SIG-M5 (cell line): ENCODE data around the gene WWC2.
"Not testable (repeated sequence)": the region's sequence is repeated elsewhere in the genome, so short reads cannot be mapped to it uniquely, and the experiment has no call there.

ENCODE experiments used
- DNase-seq: peaks from one replicate; lab custom pipeline; 2025; lab: John Stamatoyannopoulos, UW

Gene WWC2

GRCh38 chr4:183142571-183143550, 43.8 kb downstream of the WWC2 start:
- no peak for DNase-seq

- DNase-seq, result no peak
Measured at GRCh38 chr4:183144787-183145186, 45.7 kb downstream of the WWC2 start.

- DNase-seq, result no peak
Measured at GRCh38 chr4:183145773-183146172, 46.7 kb downstream of the WWC2 start.

DNA sequence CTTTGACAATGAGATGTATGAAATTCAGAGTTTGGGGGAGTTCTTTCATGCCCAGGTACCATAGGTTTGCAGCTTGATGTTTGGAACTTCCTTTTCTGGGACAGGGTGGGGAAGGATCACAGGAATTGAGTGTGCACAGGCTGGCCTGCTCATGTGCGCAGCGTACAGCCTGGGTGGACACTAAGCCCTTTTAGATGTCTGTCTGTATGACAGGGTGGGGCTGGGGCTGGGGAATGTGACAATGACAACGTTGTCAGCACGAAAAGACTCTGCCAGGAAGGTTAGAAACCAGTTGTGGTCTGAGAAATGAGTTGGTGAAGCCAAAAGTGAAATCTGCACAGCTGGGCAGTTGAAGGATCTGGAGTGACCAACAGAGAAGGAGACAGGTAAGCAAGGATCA, 47.4 kb downstream of the WWC2 start:
- no peak for DNase-seq

DNA sequence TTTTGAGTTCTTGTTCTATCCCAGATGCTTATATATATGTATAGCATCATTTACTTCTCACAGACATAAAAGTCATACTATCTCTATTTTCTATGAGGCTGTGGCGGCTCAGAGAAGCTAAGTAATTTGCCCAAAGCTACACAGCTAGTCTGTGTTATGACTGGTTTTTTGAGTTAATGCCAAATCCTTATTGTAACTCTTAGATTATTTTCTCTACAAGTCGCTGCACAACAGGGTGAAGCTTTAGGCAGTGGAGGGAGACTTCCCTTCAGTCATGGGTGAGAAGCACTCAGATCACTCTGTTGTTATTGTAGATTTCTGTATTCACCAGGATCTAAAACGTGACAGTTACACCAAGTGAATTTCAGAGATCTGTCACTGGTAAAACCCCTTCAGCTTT, 48.1 kb downstream of the WWC2 start:
- DNase-seq, result no peak

DNA sequence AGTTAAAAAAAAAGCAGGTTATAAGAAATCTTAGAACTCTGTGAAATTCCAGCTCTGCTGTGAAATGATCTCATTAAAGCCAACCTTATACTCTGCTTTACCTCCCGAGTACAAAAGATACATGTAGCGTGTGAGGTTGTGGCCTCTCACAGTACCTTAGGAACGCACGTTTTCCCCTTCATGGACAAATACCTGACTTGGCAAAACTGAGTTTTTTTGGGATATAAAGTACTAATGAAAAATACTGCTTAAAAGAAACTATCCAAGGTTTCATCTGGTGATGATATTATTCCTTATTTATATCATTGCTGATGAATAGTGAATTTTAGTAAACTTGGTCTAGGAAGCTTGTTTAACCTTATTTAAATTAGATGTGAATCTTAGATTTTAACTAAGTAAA, 48.9 kb downstream of the WWC2 start:
- no peak for DNase-seq

- DNase-seq, result no peak
Measured at GRCh38 chr4:183149616-183150539, 50.8 kb downstream of the WWC2 start.

- not testable (repeated sequence) for DNase-seq
Measured at GRCh38 chr4:183150664-183151063, 51.6 kb downstream of the WWC2 start.

DNA sequence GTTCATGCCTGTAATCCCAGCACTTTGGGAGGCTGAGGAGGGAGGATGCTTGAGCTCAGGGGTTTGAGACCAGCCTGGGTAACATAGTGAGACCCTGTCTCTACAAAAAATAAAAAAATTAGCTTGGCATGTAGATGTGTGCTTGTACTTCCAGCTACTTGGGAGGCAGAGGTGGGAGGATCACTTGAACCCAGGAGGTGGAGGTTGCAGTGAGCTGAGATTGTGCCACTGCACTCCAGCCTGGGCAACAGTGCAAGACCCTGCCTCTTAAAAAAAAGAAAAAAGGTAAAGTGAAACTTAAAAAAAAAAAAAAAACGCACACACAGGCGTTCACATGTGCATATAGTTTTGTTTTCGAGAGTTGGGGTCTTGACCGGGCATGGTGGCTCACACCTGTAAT, 53.2 kb downstream of the WWC2 start:
- not testable (repeated sequence) for DNase-seq

DNA sequence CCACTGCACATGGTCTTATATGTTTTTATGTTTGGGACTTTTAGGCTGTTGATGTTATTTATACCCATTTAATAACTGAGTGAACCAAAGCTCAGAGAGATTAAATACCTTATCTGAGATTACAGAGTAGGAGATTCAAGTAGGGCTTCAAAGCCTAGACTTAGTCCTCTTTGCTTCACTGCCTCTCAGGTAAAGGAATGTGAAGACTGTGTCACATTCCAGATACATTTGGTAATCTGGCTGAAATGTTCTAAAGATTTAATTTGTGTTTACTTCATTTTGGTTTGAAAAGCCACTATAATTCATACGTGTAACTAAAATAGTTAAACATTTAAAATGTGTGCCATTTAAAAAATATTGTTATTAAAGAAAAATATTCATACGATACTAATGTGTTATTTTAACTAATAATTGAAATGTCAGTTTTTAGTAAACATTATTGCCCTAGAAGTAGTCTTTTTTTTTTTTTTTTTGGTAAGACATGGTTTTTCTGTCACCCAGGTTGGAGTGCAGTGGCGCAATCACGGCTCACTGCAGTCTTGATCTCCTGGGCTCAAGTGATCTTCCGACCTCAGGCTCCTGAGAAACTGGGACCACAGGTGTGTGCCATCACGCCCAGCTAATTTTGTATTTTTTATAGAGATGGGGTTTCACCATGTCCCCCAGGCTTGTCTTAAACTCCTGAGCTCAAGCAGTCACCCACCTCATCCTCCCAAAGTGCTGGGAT, 54.3 kb downstream of the WWC2 start:
- DNase-seq, result no peak

GRCh38 chr4:183154701-183155391, 55.8 kb downstream of the WWC2 start:
- no peak for DNase-seq

- no peak for DNase-seq
Measured at GRCh38 chr4:183155450-183156184, 56.6 kb downstream of the WWC2 start.

DNA sequence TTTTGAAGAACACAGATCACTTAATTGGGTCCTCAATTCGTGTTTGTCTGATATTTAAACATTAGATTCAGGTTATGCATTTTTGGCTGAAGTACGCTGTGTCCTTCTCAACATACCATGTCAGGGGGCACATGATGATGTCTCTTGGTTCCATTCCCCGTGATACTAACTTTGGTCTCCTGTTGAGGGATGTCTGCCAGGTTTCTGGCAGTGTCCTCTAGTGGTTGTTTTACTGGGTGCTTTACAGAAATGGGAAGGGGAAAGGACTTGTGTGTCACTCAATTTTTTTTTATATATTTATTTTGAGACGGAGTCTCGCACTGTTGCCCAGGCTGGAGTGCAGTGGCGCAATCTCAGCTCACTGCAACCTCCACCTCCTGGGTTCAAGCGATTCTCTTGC, 58.2 kb downstream of the WWC2 start:
- no peak for DNase-seq

DNA sequence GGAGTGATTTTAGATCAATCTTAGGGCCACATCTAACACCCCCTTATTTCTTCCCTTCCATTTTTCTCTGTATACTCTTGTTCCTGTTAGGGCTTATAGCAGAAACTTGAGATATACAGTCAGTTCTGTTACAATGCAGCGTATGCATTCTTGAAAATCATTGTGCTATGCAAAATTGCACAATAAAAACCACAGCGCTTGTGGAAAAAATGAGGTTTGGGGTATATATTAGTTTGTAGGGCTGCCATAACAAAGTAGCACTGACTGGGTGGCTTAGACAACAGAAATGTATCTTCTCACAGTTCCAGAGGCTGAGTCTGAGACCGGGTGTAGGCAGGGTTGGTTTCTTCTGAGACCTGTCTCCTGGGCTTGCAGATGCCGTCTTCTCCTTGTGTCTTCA, 59.0 kb downstream of the WWC2 start:
- DNase-seq, result no peak

DNA sequence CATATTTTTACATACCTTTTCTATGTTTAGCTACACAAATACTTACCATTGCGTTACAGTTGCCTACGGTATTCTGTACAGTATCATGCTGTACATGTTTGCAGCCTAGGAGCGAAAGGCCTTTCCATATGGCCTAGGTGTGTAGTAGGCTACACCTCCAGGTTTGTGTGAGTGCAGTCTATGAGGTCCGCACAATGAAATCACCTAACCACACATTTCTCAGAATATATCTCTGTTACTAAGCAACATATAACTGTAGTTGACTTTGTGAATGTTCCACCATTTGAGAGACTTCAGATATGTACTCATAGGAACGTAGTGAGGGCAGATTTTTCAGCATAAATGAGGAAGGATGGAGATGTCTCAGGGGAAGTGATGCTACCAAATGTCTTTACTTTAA, 62.6 kb downstream of the WWC2 start:
- no peak for DNase-seq

- DNase-seq, result no peak
Measured at GRCh38 chr4:183163135-183163534, 64.1 kb downstream of the WWC2 start.

DNA sequence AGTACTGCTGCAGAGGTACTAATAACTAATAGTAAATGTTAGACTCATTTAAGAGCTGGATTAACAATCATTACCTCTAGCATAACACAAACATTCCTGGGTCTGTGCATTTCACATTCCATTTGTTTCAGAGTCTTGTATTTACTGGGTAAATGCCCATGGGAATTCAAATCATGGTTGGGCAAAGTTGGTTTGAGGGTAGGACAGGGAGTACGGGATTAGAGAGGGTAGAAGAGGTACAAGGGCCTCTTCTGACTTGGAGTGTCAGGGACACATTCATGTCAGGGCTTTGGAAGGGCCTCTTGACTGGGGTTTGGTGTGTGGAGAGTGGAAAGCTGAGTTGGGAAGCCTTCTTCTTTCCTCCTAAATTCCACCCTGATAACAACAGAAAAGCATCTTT, 65.9 kb downstream of the WWC2 start:
- DNase-seq, result no peak

GRCh38 chr4:183165376-183165775, 66.3 kb downstream of the WWC2 start:
- DNase-seq, result no peak

- DNase-seq, result no peak
Measured at GRCh38 chr4:183170894-183171293, 71.8 kb downstream of the WWC2 start.

DNA sequence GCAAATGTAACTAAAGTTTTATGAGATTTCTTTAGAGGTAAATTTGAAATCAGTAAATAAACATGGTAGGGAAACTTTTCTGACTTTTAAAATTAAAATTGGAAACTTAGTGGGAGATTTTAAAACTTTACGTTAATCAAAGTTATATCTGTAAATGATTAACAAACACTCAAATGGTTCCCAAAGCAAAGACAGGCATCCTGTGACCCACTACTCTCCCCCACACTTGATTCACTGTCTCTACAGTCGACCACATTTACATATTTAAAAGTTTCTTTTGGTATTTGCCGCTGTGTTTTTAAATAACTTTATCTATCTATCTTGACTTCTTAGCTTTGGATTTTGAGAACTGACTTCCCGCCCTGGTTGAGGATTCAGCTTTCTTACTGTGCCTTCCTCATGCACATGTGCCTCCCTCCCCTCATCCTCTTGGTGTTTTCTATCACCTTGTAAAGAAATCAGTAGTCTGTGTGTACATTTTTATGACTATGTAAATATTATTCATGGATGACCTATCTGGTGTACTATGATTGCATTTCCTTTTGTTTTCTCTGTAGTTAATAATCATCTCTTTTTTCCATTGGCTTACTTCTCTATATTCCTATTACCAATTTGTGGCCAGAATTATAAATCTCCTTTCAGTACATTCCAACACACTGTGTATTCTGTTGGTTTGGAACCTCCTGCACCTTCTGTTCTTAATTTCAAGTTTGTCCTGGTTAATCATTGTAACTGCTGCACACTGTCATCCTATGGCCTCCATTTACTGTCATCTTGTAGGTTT, 72.6 kb downstream of the WWC2 start:
- DNase-seq, result no peak
